ENCODE measurements around the gene TEX19.

Gene TEX19

GRCh38 chr17:82318169-82318498 lies 40.9 kb upstream of the TEX19 start:
- DNase-seq = no peak
- Mint-ChIP-seq H3K27ac (no peak overlapping the region), H3K4me1 (peaks cover 23% of the 10 kb centered on the region), H3K9me3 (no peaks in the 10 kb centered on the region), H3K27me3 (peaks cover 3% of the 10 kb centered on the region), H3K36me3 (peaks cover 17% of the 10 kb centered on the region), H3K4me3 (no peak overlapping the region)
- CTCF ChIA-PET = interaction anchor here (1.2 to 2.7 kb wide), 2 partner anchors 15 to 74 kb away, joined by 3 to 58 read pairs; no protein-coding TSS in a partner anchor

GRCh38 chr17:82318772-82319606 lies 40.1 kb upstream of the TEX19 start:
- no peak overlapping the region for H3K4me3 Mint-ChIP-seq
- peaks cover 3% of the 10 kb centered on the region for H3K27me3 Mint-ChIP-seq
- no peak for DNase-seq
- CTCF ChIA-PET = no interaction called here
- peaks cover 22% of the 10 kb centered on the region for H3K4me1 Mint-ChIP-seq
- H3K27ac Mint-ChIP-seq = no peak overlapping the region
- H3K9me3 Mint-ChIP-seq = no peaks in the 10 kb centered on the region
- peaks cover 10% of the 10 kb centered on the region for H3K36me3 Mint-ChIP-seq

- Mint-ChIP-seq H3K36me3 (peaks cover 9% of the 10 kb centered on the region), H3K9me3 (no peaks in the 10 kb centered on the region), H3K27ac (no peak overlapping the region), H3K4me1 (peaks cover 21% of the 10 kb centered on the region), H3K4me3 (no peak overlapping the region), H3K27me3 (peaks cover 5% of the 10 kb centered on the region)
- no peak for DNase-seq
- CTCF ChIA-PET = no interaction called here
These were observed 39.4 kb upstream of the TEX19 start for GRCh38 chr17:82319619-82320062.

DNA sequence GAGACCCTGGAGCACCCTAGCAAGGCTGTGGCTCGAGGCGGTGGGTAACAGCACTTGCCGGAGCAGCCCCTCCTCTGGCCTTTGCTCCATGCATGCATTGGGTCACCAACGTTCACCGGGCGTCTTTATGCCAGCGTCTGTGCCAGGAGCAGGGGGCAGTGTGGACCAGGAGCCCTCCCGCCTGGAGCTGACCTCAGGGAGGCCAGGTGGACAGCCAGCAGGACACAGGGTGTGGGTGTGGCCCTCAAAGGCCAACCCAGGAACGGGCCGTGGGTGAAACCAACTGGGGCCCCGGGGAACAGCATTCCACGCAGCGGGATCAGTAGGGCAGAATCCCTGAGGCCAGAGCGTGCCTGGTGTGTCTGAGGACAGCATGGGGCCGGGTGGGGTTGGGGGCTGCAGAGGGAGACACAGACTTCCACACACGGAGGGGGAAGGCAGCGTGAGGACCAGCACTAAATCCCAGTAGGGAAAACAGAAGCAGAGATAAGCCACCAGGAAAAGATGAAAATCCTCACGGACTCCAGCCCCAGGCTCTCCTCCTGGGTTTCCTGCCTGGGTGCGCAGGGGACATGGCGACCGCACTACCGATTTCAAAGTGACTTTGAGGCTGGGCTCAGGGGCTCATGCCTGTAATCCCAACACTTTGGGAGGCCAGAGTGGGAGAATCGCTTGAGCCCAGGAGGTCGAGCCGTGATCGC lies 38.8 kb upstream of the TEX19 start:
- Mint-ChIP-seq H3K27me3 (peaks cover 8% of the 10 kb centered on the region), H3K4me3 (no peak overlapping the region), H3K36me3 (peaks cover 7% of the 10 kb centered on the region), H3K9me3 (no peaks in the 10 kb centered on the region), H3K27ac (no peak overlapping the region), H3K4me1 (peaks cover 22% of the 10 kb centered on the region)
- DNase-seq = no peak
- CTCF ChIA-PET = interaction anchor here (0.6 to 2.4 kb wide), 7 partner anchors 9 to 85 kb away, joined by 3 to 55 read pairs (median 7); no protein-coding TSS in a partner anchor

DNA sequence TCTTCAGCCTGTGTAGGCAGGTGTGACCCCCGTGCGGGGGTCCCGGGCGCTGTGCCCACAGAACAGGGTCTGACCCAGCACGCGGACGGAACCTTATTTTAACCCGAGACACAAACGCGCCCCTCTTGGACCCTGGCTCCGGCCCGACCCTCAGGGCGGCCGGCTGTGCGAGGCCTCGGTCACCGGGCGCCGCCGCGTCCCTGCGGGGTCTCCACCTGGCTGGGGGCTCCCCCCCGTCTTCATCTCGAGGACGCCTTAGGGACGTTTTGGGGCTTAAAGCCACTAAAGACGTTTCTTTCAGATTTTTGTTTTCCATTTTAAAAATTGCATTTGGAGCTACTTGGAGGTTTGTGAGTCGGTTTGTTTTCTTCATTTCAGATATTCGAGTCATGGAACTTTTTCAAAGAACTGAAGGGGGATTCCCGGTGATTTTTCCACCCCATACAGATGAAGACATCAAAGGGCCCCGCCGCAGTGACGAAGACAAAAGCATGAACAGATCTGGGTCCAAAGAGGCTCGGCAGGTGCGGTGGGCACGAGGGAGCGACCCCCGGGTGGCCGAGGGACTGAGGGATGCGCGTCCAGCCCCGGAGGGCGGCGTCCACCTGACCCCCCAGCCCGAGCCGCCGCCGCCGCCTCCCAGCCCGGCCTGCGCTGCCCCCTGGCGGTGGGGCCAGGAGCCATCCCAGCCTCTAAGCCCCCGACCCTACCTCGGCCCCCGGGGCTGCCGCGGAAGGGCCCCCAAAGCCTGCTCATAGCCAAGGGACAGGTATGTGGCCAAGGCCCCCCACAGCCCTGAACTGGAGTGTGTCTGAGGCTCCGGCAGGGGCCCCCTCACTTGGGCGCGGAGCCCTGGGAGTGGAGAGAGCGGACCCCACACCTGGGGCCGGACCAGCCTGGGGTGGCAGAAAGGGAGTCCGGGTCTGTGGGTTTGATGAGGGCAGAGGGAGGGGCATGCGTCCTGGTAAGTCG lies 37.8 kb upstream of the TEX19 start:
- DNase-seq = peak; percentile 82
- Mint-ChIP-seq H3K4me1 (peaks cover 15% of the 10 kb centered on the region), H3K9me3 (no peaks in the 10 kb centered on the region), H3K27ac (peak overlapping the region; percentile 70), H3K4me3 (peak overlapping the region; percentile 66), H3K36me3 (peaks cover 2% of the 10 kb centered on the region), H3K27me3 (peaks cover 8% of the 10 kb centered on the region)
- CTCF ChIA-PET = interaction anchor here (0.6 to 2.4 kb wide), 13 partner anchors 9 to 86 kb away, joined by 3 to 55 read pairs (median 4); no protein-coding TSS in a partner anchor

- Mint-ChIP-seq H3K27ac (peak overlapping the region; percentile 11), H3K4me1 (peaks cover 15% of the 10 kb centered on the region), H3K27me3 (peaks cover 8% of the 10 kb centered on the region), H3K9me3 (no peaks in the 10 kb centered on the region), H3K36me3 (peaks cover 2% of the 10 kb centered on the region), H3K4me3 (peak overlapping the region; percentile 28)
- DNase-seq = no peak
- CTCF ChIA-PET = interaction anchor here (0.8 to 2.4 kb wide), 8 partner anchors 18 to 86 kb away, joined by 3 to 55 read pairs (median 4); no protein-coding TSS in a partner anchor
These were observed 37.0 kb upstream of the TEX19 start for GRCh38 chr17:82321947-82322466.

DNA sequence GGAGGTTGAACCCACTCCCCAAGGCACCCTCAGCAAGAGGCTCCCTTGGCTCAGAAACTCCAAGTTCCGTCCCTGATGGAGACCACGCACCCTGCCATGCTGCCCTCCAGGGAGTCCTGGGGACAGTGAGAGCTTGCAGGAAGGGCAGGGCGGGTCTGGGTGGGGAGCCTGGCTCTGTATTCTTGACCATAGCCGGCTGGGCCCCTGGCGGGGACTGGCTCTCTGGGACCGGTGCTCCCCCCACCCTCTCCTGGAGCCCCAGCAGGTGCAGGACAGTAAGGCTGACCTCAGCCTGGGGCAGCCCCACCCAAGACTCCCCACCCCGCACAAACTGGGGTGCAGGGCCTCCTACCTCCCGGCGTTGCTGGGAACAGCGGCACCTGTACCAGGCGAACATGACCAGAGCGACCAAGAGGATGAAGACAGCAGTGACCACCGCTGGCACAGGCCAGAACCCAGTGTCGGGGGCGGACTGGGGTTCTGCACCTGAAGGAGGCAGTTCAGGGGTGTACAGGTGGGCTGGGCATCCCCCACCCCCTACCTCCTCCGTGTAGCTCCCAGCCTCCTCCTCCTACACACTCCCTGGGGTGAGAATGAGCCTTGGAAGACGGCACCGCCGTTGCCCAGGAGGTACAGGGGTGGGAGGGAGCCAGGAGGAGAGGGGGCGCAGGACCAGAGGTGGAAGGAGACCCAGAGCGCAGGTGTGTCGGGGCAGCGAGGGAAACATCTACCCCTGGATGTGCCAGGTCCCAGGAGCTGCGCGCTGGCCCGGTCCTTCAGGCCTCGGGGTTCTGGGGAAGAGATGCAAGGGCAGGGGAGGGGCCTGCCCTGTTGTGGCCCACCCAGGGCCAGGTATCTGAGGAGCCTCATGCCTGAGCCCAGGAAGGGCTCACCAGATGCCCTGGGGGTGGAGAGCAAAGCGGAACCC lies 36.3 kb upstream of the TEX19 start:
- peaks cover 15% of the 10 kb centered on the region for H3K4me1 Mint-ChIP-seq
- H3K4me3 Mint-ChIP-seq = no peak overlapping the region
- DNase-seq = no peak
- peaks cover 8% of the 10 kb centered on the region for H3K27me3 Mint-ChIP-seq
- H3K36me3 Mint-ChIP-seq = no peaks in the 10 kb centered on the region
- no peak overlapping the region for H3K27ac Mint-ChIP-seq
- CTCF ChIA-PET = interaction anchor here (0.8 to 2.4 kb wide), 8 partner anchors 19 to 87 kb away, joined by 3 to 55 read pairs (median 4); no protein-coding TSS in a partner anchor
- H3K9me3 Mint-ChIP-seq = no peaks in the 10 kb centered on the region

GRCh38 chr17:82323514-82324234 lies 35.4 kb upstream of the TEX19 start:
- peaks cover 15% of the 10 kb centered on the region for H3K4me1 Mint-ChIP-seq
- peaks cover 8% of the 10 kb centered on the region for H3K27me3 Mint-ChIP-seq
- CTCF ChIA-PET = interaction anchor here (1.3 to 2.4 kb wide), 2 partner anchors 24 to 26 kb away, joined by 3 to 12 read pairs; no protein-coding TSS in a partner anchor
- no peak overlapping the region for H3K4me3 Mint-ChIP-seq
- H3K36me3 Mint-ChIP-seq = no peaks in the 10 kb centered on the region
- H3K9me3 Mint-ChIP-seq = no peaks in the 10 kb centered on the region
- no peak for DNase-seq
- no peak overlapping the region for H3K27ac Mint-ChIP-seq

- peaks cover 8% of the 10 kb centered on the region for H3K27me3 Mint-ChIP-seq
- no peaks in the 10 kb centered on the region for H3K36me3 Mint-ChIP-seq
- no peaks in the 10 kb centered on the region for H3K9me3 Mint-ChIP-seq
- no peak for DNase-seq
- peak overlapping the region; percentile 61 for H3K27ac Mint-ChIP-seq
- no peak overlapping the region for H3K4me3 Mint-ChIP-seq
- CTCF ChIA-PET = interaction anchor here (1.3 to 2.4 kb wide), 2 partner anchors 25 to 27 kb away, joined by 3 to 12 read pairs; no protein-coding TSS in a partner anchor
- peaks cover 15% of the 10 kb centered on the region for H3K4me1 Mint-ChIP-seq
These were observed 34.3 kb upstream of the TEX19 start for GRCh38 chr17:82324566-82325285.

- CTCF ChIA-PET = interaction anchor here (1.3 to 2.4 kb wide), 2 partner anchors 26 to 28 kb away, joined by 3 to 12 read pairs; no protein-coding TSS in a partner anchor
- no peak overlapping the region for H3K27ac Mint-ChIP-seq
- peaks cover 14% of the 10 kb centered on the region for H3K4me1 Mint-ChIP-seq
These were observed 33.5 kb upstream of the TEX19 start for GRCh38 chr17:82325286-82326180.

GRCh38 chr17:82327289-82327688 lies 31.8 kb upstream of the TEX19 start:
- no peaks in the 10 kb centered on the region for H3K9me3 Mint-ChIP-seq
- peaks cover 28% of the 10 kb centered on the region for H3K27me3 Mint-ChIP-seq
- H3K27ac Mint-ChIP-seq = no peak overlapping the region
- H3K4me3 Mint-ChIP-seq = no peak overlapping the region
- DNase-seq = no peak
- CTCF ChIA-PET = no interaction called here
- peaks cover 8% of the 10 kb centered on the region for H3K4me1 Mint-ChIP-seq
- H3K36me3 Mint-ChIP-seq = no peaks in the 10 kb centered on the region

More at GRCh38 chr17:82325286-82326180, 33.5 kb upstream of the TEX19 start:
- Mint-ChIP-seq H3K9me3 (no peaks in the 10 kb centered on the region), H3K36me3 (no peaks in the 10 kb centered on the region), H3K4me3 (no peak overlapping the region), H3K27me3 (peaks cover 14% of the 10 kb centered on the region)
- DNase-seq = no peak
